Activated naive CD4-positive, alpha-beta T cell (primary cell): Measurements from ENCODE around the gene NDFIP1.

Experiments
- DNase-seq, 4 experiments: peaks; one replicate each; lab custom pipeline; 2025; lab: John Stamatoyannopoulos, UW

NDFIP1 gene

GRCh38 chr5:142119051-142119625 lies 10.6 kb downstream of the NDFIP1 start:
- DNase-seq, result no peak

- DNase-seq, result no peak
Measured at GRCh38 chr5:142120247-142120935, 11.8 kb downstream of the NDFIP1 start.

- DNase-seq, result no peak
Measured at GRCh38 chr5:142122121-142122520, 13.5 kb downstream of the NDFIP1 start.

GRCh38 chr5:142125378-142125777 lies 16.8 kb downstream of the NDFIP1 start:
- no peak for DNase-seq

- no peak for DNase-seq
Measured at GRCh38 chr5:142125963-142126362, 17.4 kb downstream of the NDFIP1 start.

GRCh38 chr5:142128675-142129208 lies 20.2 kb downstream of the NDFIP1 start:
- DNase-seq, result no peak

GRCh38 chr5:142129446-142130066 lies 21.0 kb downstream of the NDFIP1 start:
- no peak for DNase-seq

GRCh38 chr5:142131394-142131793 lies 22.8 kb downstream of the NDFIP1 start:
- DNase-seq, result no peak

- no peak for DNase-seq
Measured at GRCh38 chr5:142132916-142133315, 24.3 kb downstream of the NDFIP1 start.

GRCh38 chr5:142133330-142134206 lies 25.0 kb downstream of the NDFIP1 start:
- no peak for DNase-seq

GRCh38 chr5:142134331-142135010 lies 25.9 kb downstream of the NDFIP1 start:
- no peak for DNase-seq

GRCh38 chr5:142141463-142141862 lies 32.9 kb downstream of the NDFIP1 start:
- DNase-seq, result no peak

- DNase-seq, result no peak
Measured at GRCh38 chr5:142143878-142144277, 35.3 kb downstream of the NDFIP1 start.

GRCh38 chr5:142145106-142145900 lies 36.7 kb downstream of the NDFIP1 start:
- peak in 3 of 4 experiments; percentile 10 to 28 (median 24) for DNase-seq

GRCh38 chr5:142149363-142149762 lies 40.8 kb downstream of the NDFIP1 start:
- no peak for DNase-seq

- DNase-seq, result no peak
Measured at GRCh38 chr5:142150431-142150830, 41.9 kb downstream of the NDFIP1 start.

GRCh38 chr5:142151436-142152383 lies 43.1 kb downstream of the NDFIP1 start:
- DNase-seq, result peak in 2 of 4 experiments; percentile 18 to 27

GRCh38 chr5:142152384-142152732 lies 43.8 kb downstream of the NDFIP1 start:
- no peak for DNase-seq

- DNase-seq, result no peak
Measured at GRCh38 chr5:142153674-142154448, 45.3 kb downstream of the NDFIP1 start.
